HG02884 (cell line): Measurements from ENCODE around the gene DES.
"Not testable (repeated sequence)": the region's sequence is repeated elsewhere in the genome, so short reads cannot be mapped to it uniquely, and the experiment has no call there.

Experiments
- ATAC-seq: cut with Tn5 transposase; IDR thresholded peaks from one replicate; pipeline ENCODE4 v1.9.1; 2021; ENCODE audit warnings: mild to moderate bottlenecking, moderate library complexity; ENCODE audit not compliant: unreplicated experiment

DES gene

GRCh38 chr2:219399716-219400478 lies 18.3 kb upstream of the DES start:
- no peak for ATAC-seq

- ATAC-seq = no peak
Observed at GRCh38 chr2:219400562-219400961, 17.6 kb upstream of the DES start.

- ATAC-seq = no peak
Observed at GRCh38 chr2:219401606-219402005, 16.6 kb upstream of the DES start.

DNA sequence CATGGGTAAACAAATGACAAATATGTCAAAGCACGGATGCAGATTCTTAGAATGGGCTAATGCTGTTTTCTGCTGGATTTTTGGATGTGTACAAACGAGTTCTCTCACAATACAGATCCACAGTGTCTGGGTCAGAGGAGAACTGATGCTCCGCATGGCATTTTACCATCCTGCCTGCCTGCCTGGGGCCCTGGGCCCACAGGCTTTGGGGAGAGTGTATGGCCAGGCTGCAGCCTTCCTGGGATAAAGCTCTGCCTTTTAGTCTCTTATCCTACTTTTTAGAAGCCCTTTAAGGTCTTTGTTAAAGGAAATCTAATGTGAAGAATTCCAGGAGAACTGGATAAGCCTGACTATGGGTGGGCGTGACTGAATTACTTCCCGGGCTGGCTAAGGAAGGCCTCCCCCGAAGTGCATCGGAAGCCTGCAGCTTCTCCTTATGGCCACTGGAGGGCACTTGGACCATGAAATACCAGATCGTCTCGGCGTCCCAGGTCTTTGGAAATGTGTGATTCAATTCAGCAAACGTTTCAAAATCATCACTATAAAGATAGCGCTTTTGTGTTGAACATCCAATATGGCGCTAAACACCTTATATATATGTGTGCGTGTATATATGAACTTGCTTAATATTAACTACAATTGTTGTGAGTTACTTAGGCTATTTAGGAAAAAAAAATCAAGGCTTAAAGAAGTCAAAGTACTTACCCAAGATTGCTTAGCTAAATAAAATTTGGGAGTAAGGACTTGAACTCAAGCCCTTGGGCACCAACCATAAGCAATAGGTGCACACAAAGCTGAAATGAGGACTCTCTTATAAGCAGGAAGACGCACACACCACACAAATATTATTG lies 15.3 kb upstream of the DES start:
- ATAC-seq = peak; percentile 78

- no peak for ATAC-seq
Observed at GRCh38 chr2:219403861-219404260, 14.3 kb upstream of the DES start.

- ATAC-seq = no peak
Observed at GRCh38 chr2:219404291-219404910, 13.8 kb upstream of the DES start.

GRCh38 chr2:219404954-219405353 lies 13.2 kb upstream of the DES start:
- ATAC-seq = no peak

- no peak for ATAC-seq
Observed at GRCh38 chr2:219405451-219405850, 12.7 kb upstream of the DES start.

- no peak for ATAC-seq
Observed at GRCh38 chr2:219405958-219406860, 12.0 kb upstream of the DES start.

- no peak for ATAC-seq
Observed at GRCh38 chr2:219406861-219407230, 11.3 kb upstream of the DES start.

GRCh38 chr2:219407343-219407742 lies 10.8 kb upstream of the DES start:
- ATAC-seq = not testable (repeated sequence)

DNA sequence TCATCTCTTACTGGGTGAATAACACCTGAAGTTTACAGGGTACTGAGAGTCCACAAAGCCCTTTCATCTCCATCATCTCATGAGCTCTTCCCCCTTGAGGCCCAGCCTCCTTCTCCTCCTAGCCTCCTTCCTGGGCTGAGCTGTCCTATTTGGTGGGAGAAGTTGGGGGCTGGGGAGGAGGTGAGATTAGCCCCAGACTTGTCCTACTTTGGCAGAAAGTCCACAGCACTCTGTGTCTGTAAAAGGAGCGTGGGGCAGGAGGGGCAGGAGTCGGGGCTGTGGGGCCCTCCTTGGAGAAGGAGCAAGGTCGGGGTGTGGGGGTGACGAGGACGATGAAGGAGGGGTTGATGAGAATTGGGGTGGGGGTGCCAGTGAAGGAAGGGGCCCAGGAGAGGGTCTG lies 10.0 kb upstream of the DES start:
- no peak for ATAC-seq

DNA sequence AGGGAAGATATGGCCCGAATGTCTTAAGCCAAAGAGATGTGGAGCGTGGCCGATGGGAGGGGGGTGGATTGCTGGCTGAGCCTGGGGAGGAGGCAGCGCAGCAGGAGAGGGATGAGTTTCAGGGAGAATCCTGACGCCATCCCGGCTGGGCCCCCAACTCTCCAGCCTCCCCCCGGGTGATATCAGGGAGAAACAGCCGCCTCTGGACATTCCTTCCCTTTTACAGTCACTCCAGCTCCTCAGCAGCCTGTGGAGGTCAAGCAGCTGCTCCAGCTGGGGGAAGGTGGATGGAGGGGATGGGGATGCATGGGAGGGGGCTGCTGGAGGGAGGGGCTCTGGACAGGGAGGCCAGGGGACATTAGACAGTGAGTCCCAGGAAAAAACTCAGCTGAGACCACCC lies 9.5 kb upstream of the DES start:
- ATAC-seq = no peak

DNA sequence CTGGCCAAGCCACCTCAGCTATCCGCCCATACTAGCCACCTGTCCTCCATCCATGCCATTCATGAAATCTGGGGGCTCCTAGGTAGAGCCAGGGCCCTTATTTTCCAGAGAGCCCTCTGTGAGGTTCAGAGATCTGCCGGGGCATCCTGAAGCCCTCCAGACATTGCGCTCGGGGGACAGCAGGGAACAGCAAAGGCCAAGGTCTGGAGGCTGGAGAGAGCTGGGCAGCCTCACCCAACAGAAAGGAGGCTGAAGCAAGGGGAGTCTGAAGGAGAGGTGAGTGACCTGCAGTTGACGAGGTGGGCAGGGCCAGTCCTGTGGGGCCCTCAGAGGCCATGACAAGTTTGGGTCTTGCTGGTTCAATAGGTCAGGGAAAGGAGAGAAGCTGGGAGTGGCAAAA lies 8.6 kb upstream of the DES start:
- no peak for ATAC-seq

- no peak for ATAC-seq
Observed at GRCh38 chr2:219410390-219410789, 7.8 kb upstream of the DES start.

- no peak for ATAC-seq
Observed at GRCh38 chr2:219414857-219415256, 3.3 kb upstream of the DES start.

DNA sequence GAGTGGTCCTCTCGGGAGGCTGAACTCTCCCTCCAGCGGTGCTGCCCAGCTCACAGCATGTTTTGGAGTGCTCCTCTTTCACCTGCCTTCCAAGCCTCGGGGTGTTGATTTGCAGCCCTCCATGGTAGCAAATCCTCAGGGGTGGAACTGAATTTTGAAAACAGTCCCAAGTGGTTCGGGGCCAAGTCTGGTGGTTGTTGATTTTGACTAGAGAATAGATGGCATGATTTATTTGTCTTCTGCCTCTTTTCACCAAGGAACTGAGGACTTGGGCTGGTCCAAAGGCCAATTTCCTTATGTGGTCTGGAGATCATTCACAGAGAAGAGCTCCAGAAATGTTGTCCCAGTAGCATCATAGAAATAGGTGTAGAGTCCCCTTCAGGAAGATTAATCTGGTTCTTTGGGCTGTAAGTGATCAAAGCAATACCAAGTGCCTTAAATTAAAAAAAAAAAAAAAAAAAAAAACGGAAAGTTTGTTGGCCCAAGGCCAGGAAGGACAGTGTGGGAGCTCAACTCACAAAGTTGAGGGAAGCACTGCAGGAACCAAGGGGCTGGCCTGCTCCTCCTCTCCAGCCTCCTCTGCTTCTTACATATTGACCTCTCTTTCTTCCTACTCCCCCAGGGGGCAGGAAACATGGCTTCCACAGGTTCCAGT lies 2.5 kb upstream of the DES start:
- no peak for ATAC-seq

- ATAC-seq = no peak
Observed at GRCh38 chr2:219416235-219416602, 2.0 kb upstream of the DES start.

- ATAC-seq = no peak
Observed at GRCh38 chr2:219416938-219417337, 1.2 kb upstream of the DES start.

DNA sequence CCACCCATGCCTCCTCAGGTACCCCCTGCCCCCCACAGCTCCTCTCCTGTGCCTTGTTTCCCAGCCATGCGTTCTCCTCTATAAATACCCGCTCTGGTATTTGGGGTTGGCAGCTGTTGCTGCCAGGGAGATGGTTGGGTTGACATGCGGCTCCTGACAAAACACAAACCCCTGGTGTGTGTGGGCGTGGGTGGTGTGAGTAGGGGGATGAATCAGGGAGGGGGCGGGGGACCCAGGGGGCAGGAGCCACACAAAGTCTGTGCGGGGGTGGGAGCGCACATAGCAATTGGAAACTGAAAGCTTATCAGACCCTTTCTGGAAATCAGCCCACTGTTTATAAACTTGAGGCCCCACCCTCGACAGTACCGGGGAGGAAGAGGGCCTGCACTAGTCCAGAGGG lies 803 bp upstream of the DES start:
- ATAC-seq = no peak

DNA sequence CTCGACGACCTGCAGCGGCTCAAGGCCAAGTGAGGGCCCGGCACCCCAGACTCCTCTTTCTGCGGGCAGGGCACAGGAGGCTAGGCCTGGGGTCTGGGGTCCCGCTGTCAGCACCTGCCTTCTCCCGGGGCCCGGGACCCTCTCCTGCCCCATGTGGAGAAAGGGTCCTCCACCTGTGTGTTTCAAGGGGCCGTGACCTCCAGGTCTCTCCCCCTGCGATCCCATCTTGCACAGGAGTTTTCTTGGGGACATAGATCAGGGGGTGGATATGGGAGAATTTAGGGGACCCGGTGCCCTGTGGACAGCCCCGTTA lies 791 bp downstream of the DES start:
- ATAC-seq = no peak
